CD14-positive monocyte (primary cell): Measurements from ENCODE around the gene CAPNS2. TPM values are rescaled to one million over a fixed set of nuclear protein-coding genes. Genes with fewer than 3 reads are reported as not detected.

Experiments used
- DNase-seq, 3 donors: peaks; one replicate each; pipeline ENCODE4 v3.0.0-alpha.2; 2011 to 2022
- H2AFZ ChIP-seq: 2 replicates; pipeline ENCODE4 v1.6.0; 2012; ENCODE audit warnings: mild to moderate bottlenecking, low read depth, low read length, inconsistent platforms; ENCODE audit not compliant: insufficient read depth, poor library complexity, severe bottlenecking
- H3K27ac ChIP-seq, 2 donors: 1 replicate in 1 of 2; 2 replicates in 1 of 2; pipeline ENCODE4 v1.5.1; 2012 to 2013; ENCODE audit warnings: low read length in 2 of 2, control low read depth in 1 of 2, inconsistent platforms in 1 of 2, low read depth in 1 of 2, mild to moderate bottlenecking in 1 of 2
- H3K27me3 ChIP-seq, 2 donors: one replicate each; pipeline versions ENCODE4 v1.6.0 to v1.6.1; 2011 to 2013; ENCODE audit warnings: low read length in 2 of 2; ENCODE audit not compliant: control insufficient read depth in 2 of 2, insufficient read depth in 2 of 2
- H3K36me3 ChIP-seq, 2 donors: replicated peaks in 1 of 2; 1 replicate in 1 of 2; 2 replicates in 1 of 2; pipeline versions ENCODE4 v1.5.1 to v1.6.1; 2012 to 2013; ENCODE audit warnings: low read length in 2 of 2, control low read depth in 1 of 2, inconsistent platforms in 1 of 2, mild to moderate bottlenecking in 1 of 2; ENCODE audit not compliant: insufficient read depth in 2 of 2, control insufficient read depth in 1 of 2
- H3K4me1 ChIP-seq, 2 donors: 1 replicate in 1 of 2; 2 replicates in 1 of 2; pipeline versions ENCODE4 v1.5.1 to v1.6.1; 2012 to 2013; ENCODE audit warnings: low read length in 2 of 2, control low read depth in 1 of 2, inconsistent platforms in 1 of 2, mild to moderate bottlenecking in 1 of 2, moderate library complexity in 1 of 2; ENCODE audit not compliant: insufficient read depth in 2 of 2, control insufficient read depth in 1 of 2
- H3K4me2 ChIP-seq: replicated peaks from 2 replicates; pipeline ENCODE3; 2012; ENCODE audit warnings: low read length, moderate library complexity, mild to moderate bottlenecking; ENCODE audit not compliant: poor library complexity, severe bottlenecking; ENCODE audit errors: extremely low read depth
- H3K4me3 ChIP-seq, 3 experiments: fragments of 200-600 bp in 1 of 3; sonication (generic) in 1 of 3; replicated peaks in 1 of 3; 1 replicate in 2 of 3; 2 replicates in 1 of 3; pipeline ENCODE4 v1.5.1; 2011 to 2013; ENCODE audit warnings: low read length in 3 of 3, mild to moderate bottlenecking in 3 of 3, control low read depth in 2 of 3, low read depth in 2 of 3, inconsistent platforms in 1 of 3, moderate library complexity in 1 of 3
- H3K79me2 ChIP-seq: 2 replicates; pipeline ENCODE4 v1.6.0; 2012; ENCODE audit warnings: mild to moderate bottlenecking, control low read depth, inconsistent platforms, low read length, moderate library complexity; ENCODE audit not compliant: insufficient read depth
- H3K9ac ChIP-seq: 2 replicates; pipeline ENCODE4 v1.6.0; 2017; ENCODE audit warnings: low read length, mild to moderate bottlenecking; ENCODE audit not compliant: insufficient read depth, poor library complexity, severe bottlenecking
- H3K9me3 ChIP-seq, 2 donors: replicated peaks in 1 of 2; 1 replicate in 1 of 2; 2 replicates in 1 of 2; pipeline versions ENCODE4 v1.5.1 to v1.6.1; 2012 to 2013; ENCODE audit warnings: low read length in 2 of 2, control low read depth in 1 of 2; ENCODE audit not compliant: control insufficient read depth in 1 of 2, insufficient read depth in 1 of 2
- H4K20me1 ChIP-seq: 2 replicates; pipeline ENCODE4 v1.6.0; 2012; ENCODE audit warnings: mild to moderate bottlenecking, low read length, control low read depth, moderate library complexity; ENCODE audit not compliant: insufficient read depth
- H3K27ac Mint-ChIP-seq, 7 donors: one replicate each; pipeline ENCODE4 v1.8.0; 2020; ENCODE audit warnings: mild to moderate bottlenecking in 7 of 7, mixed read lengths in 7 of 7, moderate library complexity in 6 of 7, inconsistent platforms in 2 of 7
- H3K27me3 Mint-ChIP-seq, 3 donors: one replicate each; pipeline ENCODE4 v1.8.0; 2021 to 2022; ENCODE audit warnings: low read depth in 3 of 3, mild to moderate bottlenecking in 3 of 3, mixed read lengths in 3 of 3, moderate library complexity in 3 of 3, inconsistent platforms in 1 of 3
- H3K36me3 Mint-ChIP-seq, 2 donors: one replicate each; pipeline ENCODE4 v1.8.0; 2020; ENCODE audit warnings: mixed read lengths in 2 of 2, inconsistent platforms in 1 of 2, mild to moderate bottlenecking in 1 of 2
- H3K4me1 Mint-ChIP-seq: one replicate; pipeline ENCODE4 v1.8.0; 2020; ENCODE audit warnings: mild to moderate bottlenecking, mixed read lengths
- H3K4me3 Mint-ChIP-seq, 2 donors: one replicate each; pipeline ENCODE4 v1.8.0; 2020; ENCODE audit warnings: mild to moderate bottlenecking in 2 of 2, mixed read lengths in 2 of 2, moderate library complexity in 1 of 2
- H3K9me3 Mint-ChIP-seq, 7 donors: one replicate each; pipeline ENCODE4 v1.8.0; 2020 to 2022; ENCODE audit warnings: mixed read lengths in 7 of 7, mild to moderate bottlenecking in 6 of 7, moderate library complexity in 6 of 7, inconsistent platforms in 2 of 7
- CTCF ChIP-seq: fragments of 200-600 bp; IDR thresholded peaks from one replicate; pipeline ENCODE4 v1.8.0; 2022; ENCODE audit warnings: antibody characterized with exemption, mild to moderate bottlenecking
- WGBS: methylation state at CpG from one replicate; pipeline ENCODE4 v1.1.5; 2013; ENCODE audit warnings: missing lambda C conversion rate; ENCODE audit not compliant: insufficient coverage; 5-methylcytosine and 5-hydroxymethylcytosine counted together
- intact Hi-C, 2 donors: fragments of 100-400 bp; cut with micrococcal nuclease; formaldehyde crosslinking; loops; one replicate each; pipeline versions ENCODE4 v1.15.0 to v1.15.1; 2023
- polyA plus RNA-seq, 3 donors: library from polyadenylated mRNA; depleted of rRNA in 1 of 3; unstranded in 2 of 3; stranded (reverse) in 1 of 3; fragments of 300-500 nt in 2 of 3; fragments of >200 nt in 1 of 3; fragmentation: Illumina TruSeq in 2 of 3; gene quantifications; 1 replicate in 2 of 3; 2 replicates in 1 of 3; pipeline ENCODE4 v1.2.3, GENCODE V29; 2012 to 2021

Gene CAPNS2
- polyA plus RNA-seq, 3 donors = 0.17 to 0.35 TPM; not detected in 1

GRCh38 chr16:55539049-55539448, 27.4 kb upstream of the CAPNS2 start:
- Histone ChIP-seq H4K20me1 (no peaks in the 10 kb centered on the region), H3K79me2 (no peaks in the 10 kb centered on the region), H3K27me3 (no peaks in the 10 kb centered on the region), H3K4me3 (peak overlapping the region in 1 of 3 experiments; percentile 18), H3K4me1 (peaks cover 27 to 55% of the 10 kb centered on the region in 2 donors), H3K27ac (peak overlapping the region in 1 of 2 donors; percentile 84), H3K9me3 (no peaks in the 10 kb centered on the region), H3K9ac (no peak overlapping the region), H2AFZ (no peak overlapping the region), H3K4me2 (peak overlapping the region; percentile 38), H3K36me3 (peaks cover 19 to 59% of the 10 kb centered on the region in 2 donors)
- Mint-ChIP-seq H3K4me3 (peak overlapping the region in 1 of 2 donors; percentile 51), H3K27me3 (peaks cover 0 to 2% (median 0%) of the 10 kb centered on the region in 3 donors), H3K36me3 (peaks cover 29 to 33% of the 10 kb centered on the region in 2 donors), H3K4me1 (peaks cover 37% of the 10 kb centered on the region), H3K27ac (peak overlapping the region; percentile 84 to 96 (median 92)), H3K9me3 (no peaks in the 10 kb centered on the region)
- no peak for TF ChIP-seq CTCF
- intact Hi-C loops = no loop called here
- DNase-seq = peak; percentile 71 to 88 (median 77)
- WGBS = no CpG with 5 or more reads among the region's 5 CpGs

- peaks cover 0 to 2% (median 0%) of the 10 kb centered on the region in 3 donors for H3K27me3 Mint-ChIP-seq
Measured at GRCh38 chr16:55539488-55539887, 27.0 kb upstream of the CAPNS2 start.

More at GRCh38 chr16:55539488-55539887, 27.0 kb upstream of the CAPNS2 start:
- no CpG with 5 or more reads among the region's 1 CpG for WGBS
- Histone ChIP-seq H4K20me1 (no peaks in the 10 kb centered on the region), H3K9ac (no peak overlapping the region), H3K79me2 (no peaks in the 10 kb centered on the region), H3K27me3 (no peaks in the 10 kb centered on the region), H3K9me3 (no peaks in the 10 kb centered on the region), H3K27ac (peak overlapping the region; percentile 58 to 84), H3K36me3 (peaks cover 20 to 62% of the 10 kb centered on the region in 2 donors), H3K4me3 (no peak overlapping the region), H2AFZ (no peak overlapping the region), H3K4me1 (peaks cover 27 to 54% of the 10 kb centered on the region in 2 donors), H3K4me2 (peak overlapping the region; percentile 38)
- Mint-ChIP-seq H3K4me1 (peaks cover 37% of the 10 kb centered on the region), H3K27ac (peak overlapping the region in 6 of 7 donors; percentile 32 to 96 (median 89)), H3K9me3 (no peaks in the 10 kb centered on the region), H3K36me3 (peaks cover 30 to 36% of the 10 kb centered on the region in 2 donors), H3K4me3 (no peak overlapping the region)
- no peak for TF ChIP-seq CTCF
- intact Hi-C loops = no loop called here
- peak in 2 of 3 donors; percentile 0 to 16 for DNase-seq
